IMR-90 (cell line): Measurements from ENCODE around the gene PSMC4. TPM values are rescaled to one million over a fixed set of nuclear protein-coding genes. Genes with fewer than 3 reads are reported as not detected.

Experiments used
- ATAC-seq: fragments of 200-7000 bp; cut with Tn5 transposase; 2 replicates; pipeline ENCODE4 v1.9.1; 2020; ENCODE audit warnings: low read depth, mild to moderate bottlenecking, moderate library complexity
- BruUV-seq: library from RNA; stranded (reverse); fragments of 400-500 nt; replicated peaks from 2 replicates; lab custom pipeline; 2021; lab: Mats Ljungman, UMichigan
- CTCF ChIA-PET: fragments of 300-600 bp; formaldehyde crosslinking; extraction: SDS; loops from one replicate; lab custom pipeline; 2021; ENCODE audit warnings: antibody characterized with exemption; lab: Yijun Ruan, JAX
- POLR2A ChIA-PET: fragments of 300-600 bp; sonication (Branson Sonifier 250); formaldehyde crosslinking; loops from one replicate; lab custom pipeline; 2022; ENCODE audit warnings: antibody characterized with exemption; ENCODE audit not compliant: unreplicated experiment; lab: Charles Lee
- DNase-seq: peaks from one replicate; pipeline ENCODE4 v3.0.0; 2013
- H2AFZ ChIP-seq: replicated peaks from 2 replicates; pipeline ENCODE3; 2013; ENCODE audit warnings: low read length, mild to moderate bottlenecking; ENCODE audit not compliant: poor library complexity
- H2AK5ac ChIP-seq: 2 replicates; pipeline ENCODE4 v1.6.1; 2013; ENCODE audit warnings: low read depth, low read length, inconsistent platforms
- H2AK9ac ChIP-seq: replicated peaks from 2 replicates; pipeline ENCODE3; 2013; ENCODE audit warnings: mild to moderate bottlenecking, low read depth, low read length, moderate library complexity; ENCODE audit not compliant: poor library complexity
- H2BK120ac ChIP-seq: 2 replicates; pipeline ENCODE4 v1.6.1; 2013; ENCODE audit warnings: low read depth, low read length, inconsistent platforms
- H2BK15ac ChIP-seq: 3 replicates; pipeline ENCODE4 v1.6.1; 2013; ENCODE audit warnings: low read depth, low read length, inconsistent platforms
- H2BK20ac ChIP-seq: 2 replicates; pipeline ENCODE4 v1.6.1; 2013; ENCODE audit warnings: low read depth, mild to moderate bottlenecking, inconsistent platforms, low read length, moderate library complexity
- H2BK5ac ChIP-seq: 2 replicates; pipeline ENCODE4 v1.6.1; 2013; ENCODE audit warnings: mild to moderate bottlenecking, low read depth, low read length, inconsistent platforms; ENCODE audit not compliant: poor library complexity, severe bottlenecking
- H3K14ac ChIP-seq: replicated peaks from 2 replicates; pipeline ENCODE4 v1.6.1; 2013; ENCODE audit warnings: low read depth, low read length, inconsistent platforms
- H3K18ac ChIP-seq: 2 replicates; pipeline ENCODE4 v1.6.1; 2013; ENCODE audit warnings: low read depth, low read length, control low read depth
- H3K23ac ChIP-seq: 2 replicates; pipeline ENCODE4 v1.6.1; 2013; ENCODE audit warnings: low read depth, low read length, inconsistent platforms
- H3K27ac ChIP-seq: 2 replicates; pipeline ENCODE4 v1.5.1; 2013; ENCODE audit warnings: mild to moderate bottlenecking, control low read depth, low read length; ENCODE audit not compliant: insufficient read depth
- H3K27me3 ChIP-seq: 2 replicates; pipeline ENCODE4 v1.6.1; 2013; ENCODE audit warnings: low read length; ENCODE audit not compliant: control insufficient read depth, insufficient read depth
- H3K36me3 ChIP-seq: 2 replicates; pipeline ENCODE4 v1.6.1; 2013; ENCODE audit warnings: low read length, mixed read lengths; ENCODE audit not compliant: control insufficient read depth, insufficient read depth
- H3K4ac ChIP-seq: 2 replicates; pipeline ENCODE4 v1.6.1; 2013; ENCODE audit warnings: low read depth, low read length, inconsistent platforms
- H3K4me1 ChIP-seq: 2 replicates; pipeline ENCODE4 v1.6.1; 2013; ENCODE audit warnings: low read length, mixed read lengths; ENCODE audit not compliant: control insufficient read depth, insufficient read depth
- H3K4me2 ChIP-seq: 2 replicates; pipeline ENCODE4 v1.6.1; 2013; ENCODE audit warnings: low read depth, mild to moderate bottlenecking, control low read depth, low read length, moderate library complexity
- H3K4me3 ChIP-seq: 2 replicates; pipeline ENCODE4 v1.5.1; 2013; ENCODE audit warnings: low read depth, mild to moderate bottlenecking, control low read depth, low read length, moderate library complexity; ENCODE audit not compliant: insufficient read depth
- H3K56ac ChIP-seq: 2 replicates; pipeline ENCODE4 v1.6.1; 2013; ENCODE audit warnings: low read length, inconsistent platforms; ENCODE audit not compliant: insufficient read depth; ENCODE audit errors: extremely low read depth
- H3K79me1 ChIP-seq, 2 experiments: 2 replicates each; pipeline ENCODE4 v1.6.1; 2013; ENCODE audit warnings: low read length in 2 of 2, inconsistent platforms in 1 of 2, low read depth in 1 of 2
- H3K9ac ChIP-seq: 2 replicates; pipeline ENCODE4 v1.6.1; 2013; ENCODE audit warnings: low read depth, low read length, control low read depth
- H3K9me1 ChIP-seq: 2 replicates; pipeline ENCODE4 v1.6.1; 2013; ENCODE audit warnings: low read length, inconsistent platforms; ENCODE audit not compliant: insufficient read depth
- H3K9me3 ChIP-seq: 2 replicates; pipeline ENCODE4 v1.6.1; 2013; ENCODE audit warnings: low read length; ENCODE audit not compliant: control insufficient read depth, insufficient read depth
- H4K20me1 ChIP-seq: 2 replicates; pipeline ENCODE4 v1.6.1; 2013; ENCODE audit warnings: low read length, inconsistent platforms; ENCODE audit not compliant: insufficient read depth
- H4K5ac ChIP-seq: 2 replicates; pipeline ENCODE4 v1.6.1; 2013; ENCODE audit warnings: mild to moderate bottlenecking, low read depth, low read length, control low read depth
- H4K8ac ChIP-seq, 2 experiments: 2 replicates each; pipeline ENCODE4 v1.6.1; 2013; ENCODE audit warnings: low read depth in 2 of 2, low read length in 2 of 2, control low read depth in 1 of 2, inconsistent platforms in 1 of 2
- H4K91ac ChIP-seq: 2 replicates; pipeline ENCODE4 v1.6.1; 2013; ENCODE audit warnings: low read depth, low read length, inconsistent platforms; ENCODE audit not compliant: insufficient read depth
- FOS ChIP-seq: fragments of 150-350 bp; IDR thresholded peaks from 2 replicates; pipeline ENCODE4 v1.6.1; 2016; ENCODE audit warnings: low read depth, low read length
- RAD21 ChIP-seq: IDR thresholded peaks from 2 replicates; pipeline ENCODE4 v1.6.1; 2012; ENCODE audit warnings: low read length, improper control_type of control experiment
- WGBS, 2 experiments: methylation state at CpG; one replicate each; pipeline versions ENCODE4 v1.1.5 to v1.1.7; 2013; ENCODE audit warnings: missing lambda C conversion rate in 2 of 2; ENCODE audit not compliant: insufficient read length in 1 of 2; ENCODE audit errors: extremely low coverage in 2 of 2; 5-methylcytosine and 5-hydroxymethylcytosine counted together
- dilution Hi-C: fragments of 300-500 bp; cut with HindIII; formaldehyde crosslinking; loops from one replicate; pipeline ENCODE4 v1.14.3; 2018; ENCODE audit warnings: low sequenced_read_pairs; ENCODE audit not compliant: unreplicated experiment
- in situ Hi-C: fragments of 300-500 bp; cut with MboI; formaldehyde crosslinking; loops from 3 replicates; pipeline ENCODE4 v1.14.3; 2019; ENCODE audit warnings: low sequenced_read_pairs, inconsistent platforms, mixed read lengths
- intact Hi-C: fragments of 100-400 bp; cut with micrococcal nuclease; formaldehyde crosslinking; loops from 2 replicates; pipeline ENCODE4 v1.10.0; 2022
- polyA plus RNA-seq, 3 experiments: library from polyadenylated mRNA; depleted of rRNA; stranded (reverse); fragments of >200 nt; gene quantifications; 2 replicates each; pipeline ENCODE4 v1.2.3, GENCODE V29; 2012; ENCODE audit warnings: low replicate concordance in 1 of 3
- total RNA-seq: library from RNA; depleted of rRNA; stranded (reverse); fragments of >200 nt; gene quantifications from 2 replicates; pipeline ENCODE4 v1.2.3, GENCODE V29; 2012

The PSMC4 gene
- total and polyA plus RNA-seq, 2 of the 4 experiments (the other 2 are of a cell fraction), result 148 to 216 TPM

GRCh38 chr19:40006273-40006691 lies 35.3 kb downstream of the PSMC4 start:
- Histone ChIP-seq H3K4me3 (no peak overlapping the region), H2AK9ac (no peak overlapping the region), H3K56ac (no peak overlapping the region), H4K5ac (no peak overlapping the region; the same call in 1 of the 2 replicates), H3K36me3 (peaks cover 8% of the 10 kb centered on the region), H2BK15ac (no peak overlapping the region), H3K9me1 (0 out of 2 replicates have a peak, but pooled peaks cover 4% of the 10 kb centered on the region), H3K4me2 (no peak overlapping the region; the same call in 1 of the 2 replicates), H3K27ac (no peak overlapping the region), H3K79me1 (no peaks in the 10 kb centered on the region), H3K4ac (peak overlapping the region; percentile 5; the same call in 1 of the 2 replicates), H3K4me1 (peaks cover 5% of the 10 kb centered on the region; the same call in 1 of the 2 replicates), H3K23ac (no peak overlapping the region), H3K9ac (no peak overlapping the region), H3K18ac (peak overlapping the region; percentile 38; the same call in 1 of the 2 replicates), H2BK120ac (no peak overlapping the region; the same call in 1 of the 2 replicates), H2AFZ (no peak overlapping the region), H3K14ac (no peak overlapping the region), H3K9me3 (no peaks in the 10 kb centered on the region), H2BK5ac (peak overlapping the region; percentile 27), H3K27me3 (no peaks in the 10 kb centered on the region), H4K8ac (no peak overlapping the region), H4K20me1 (no peaks in the 10 kb centered on the region), H2BK20ac (peak overlapping the region; percentile 40; the same call in 1 of the 2 replicates), H2AK5ac (no peak overlapping the region), H4K91ac (no peak overlapping the region)
- ATAC-seq (peak; percentile 84), DNase-seq (peak; percentile 95)
- POLR2A ChIA-PET, result no interaction called here
- dilution Hi-C loops, result no loop called here
- CTCF ChIA-PET, result interaction anchor here (1.3 kb wide), 1 partner anchor 12 kb away, joined by 3 read pairs; no protein-coding TSS in a partner anchor
- in situ Hi-C loops, result no loop called here
- WGBS, 2 experiments, result 17% methylated on average over 1 of the region's 1 CpG; no CpG with 5 or more reads in 1 of the 2 experiments
- TF ChIP-seq FOS (peak; percentile 22; the same call in 1 of the 2 replicates), RAD21 (no peak)
- BruUV-seq, result no TSS peak
- intact Hi-C loops, result no loop called here
